GOT3 (cell line): ENCODE data around the gene ZNF330.

Experiments used
- DNase-seq: peaks from one replicate; lab custom pipeline; 2025; ENCODE audit warnings: mixed read lengths; lab: John Stamatoyannopoulos, UW

The ZNF330 gene

GRCh38 chr4:141233673-141234072 lies 13.0 kb downstream of the ZNF330 start:
- no peak for DNase-seq

- no peak for DNase-seq
These were observed 17.5 kb downstream of the ZNF330 start for GRCh38 chr4:141238186-141238585.

- no peak for DNase-seq
These were observed 19.6 kb downstream of the ZNF330 start for GRCh38 chr4:141240259-141240658.

- DNase-seq, result no peak
These were observed 20.0 kb downstream of the ZNF330 start for GRCh38 chr4:141240671-141241070.

- no peak for DNase-seq
These were observed 21.3 kb downstream of the ZNF330 start for GRCh38 chr4:141241986-141242385.

- no peak for DNase-seq
These were observed 23.7 kb downstream of the ZNF330 start for GRCh38 chr4:141244419-141244818.

GRCh38 chr4:141246243-141246642 lies 25.5 kb downstream of the ZNF330 start:
- no peak for DNase-seq

GRCh38 chr4:141246683-141247429 lies 26.2 kb downstream of the ZNF330 start:
- DNase-seq, result no peak

GRCh38 chr4:141247430-141247780 lies 26.7 kb downstream of the ZNF330 start:
- DNase-seq, result no peak

- no peak for DNase-seq
These were observed 27.3 kb downstream of the ZNF330 start for GRCh38 chr4:141248029-141248428.

GRCh38 chr4:141248486-141248885 lies 27.8 kb downstream of the ZNF330 start:
- no peak for DNase-seq

GRCh38 chr4:141254326-141254725 lies 33.6 kb downstream of the ZNF330 start:
- DNase-seq, result no peak

- DNase-seq, result no peak
These were observed 34.3 kb downstream of the ZNF330 start for GRCh38 chr4:141255016-141255415.

- DNase-seq, result no peak
These were observed 37.9 kb downstream of the ZNF330 start for GRCh38 chr4:141258558-141258957.

- no peak for DNase-seq
These were observed 55.1 kb downstream of the ZNF330 start for GRCh38 chr4:141275834-141276233.

- no peak for DNase-seq
These were observed 62.5 kb downstream of the ZNF330 start for GRCh38 chr4:141283152-141283551.

GRCh38 chr4:141283563-141283962 lies 62.9 kb downstream of the ZNF330 start:
- no peak for DNase-seq
